ENCODE measurements around the gene THOC5.

THOC5 gene

GRCh38 chr22:29524442-29525191 is 28.9 kb downstream of the THOC5 start:
- TF ChIP-seq CTCF (IDR thresholded peaks at IDR 0.05; ENCODE audit: control extremely low read depth, extremely low read depth, low read depth, missing control alignments), result peak; percentile 46
- POLR2A ChIA-PET, result interaction anchor here (0.6 kb wide), 1 partner anchor 726 kb away, joined by 9 read pairs; no protein-coding TSS in a partner anchor
- peak; percentile 52 for DNase-seq (ENCODE audit: extremely low spot score)
- CTCF ChIA-PET, result interaction anchor here (0.8 to 2.5 kb wide), 17 partner anchors 8 to 564 kb away, joined by 3 to 22 read pairs (median 3); partner anchors contain the start of genes AP1B1 and THOC5

- ChIA-PET CTCF (interaction anchor here (1.0 to 2.5 kb wide), 12 partner anchors 9 to 565 kb away, joined by 3 to 22 read pairs (median 3); partner anchors contain the start of gene AP1B1), POLR2A (no interaction called here)
Measured at GRCh38 chr22:29523761-29524160, 29.8 kb downstream of the THOC5 start.

GRCh38 chr22:29521526-29521925 is 32.0 kb downstream of the THOC5 start:
- POLR2A ChIA-PET, result no interaction called here
- CTCF ChIA-PET, result interaction anchor here (0.9 kb wide), 1 partner anchor 567 kb away, joined by 3 read pairs; no protein-coding TSS in a partner anchor
- no peak for TF ChIP-seq CTCF (IDR thresholded peaks at IDR 0.05; ENCODE audit: control extremely low read depth, extremely low read depth, low read depth, missing control alignments)
- DNase-seq (ENCODE audit: extremely low spot score), result no peak

More at GRCh38 chr22:29523761-29524160, 29.8 kb downstream of the THOC5 start:
- TF ChIP-seq CTCF (IDR thresholded peaks at IDR 0.05; ENCODE audit: control extremely low read depth, extremely low read depth, low read depth, missing control alignments), result no peak
- DNase-seq (ENCODE audit: extremely low spot score), result no peak

- ChIA-PET POLR2A (no interaction called here), CTCF (interaction anchor here (0.9 kb wide), 1 partner anchor 567 kb away, joined by 3 read pairs; no protein-coding TSS in a partner anchor)
- no peak for TF ChIP-seq CTCF (IDR thresholded peaks at IDR 0.05; ENCODE audit: control extremely low read depth, extremely low read depth, low read depth, missing control alignments)
- DNase-seq (ENCODE audit: extremely low spot score), result no peak
Measured at GRCh38 chr22:29520851-29521250, 32.7 kb downstream of the THOC5 start.

- ChIA-PET CTCF (no interaction called here), POLR2A (no interaction called here)
- no peak for DNase-seq (ENCODE audit: extremely low spot score)
- no peak for TF ChIP-seq CTCF (IDR thresholded peaks at IDR 0.05; ENCODE audit: control extremely low read depth, extremely low read depth, low read depth, missing control alignments)
Measured at GRCh38 chr22:29519996-29520395, 33.6 kb downstream of the THOC5 start.

- ChIA-PET POLR2A (no interaction called here), CTCF (no interaction called here)
- TF ChIP-seq CTCF (IDR thresholded peaks at IDR 0.05; ENCODE audit: control extremely low read depth, extremely low read depth, low read depth, missing control alignments), result no peak
- no peak for DNase-seq (ENCODE audit: extremely low spot score)
Measured at GRCh38 chr22:29518427-29518826, 35.1 kb downstream of the THOC5 start.
